NCI-H2227 treated with DMSO at 0.1 percent for 48 hours (cell line): ENCODE measurements around the gene ANTXR1.

Experiments
- DNase-seq: peaks from one replicate; lab custom pipeline; 2025; lab: John Stamatoyannopoulos, UW

ANTXR1 gene

GRCh38 chr2:69034122-69034521, 21.1 kb downstream of the ANTXR1 start:
- no peak for DNase-seq

DNA sequence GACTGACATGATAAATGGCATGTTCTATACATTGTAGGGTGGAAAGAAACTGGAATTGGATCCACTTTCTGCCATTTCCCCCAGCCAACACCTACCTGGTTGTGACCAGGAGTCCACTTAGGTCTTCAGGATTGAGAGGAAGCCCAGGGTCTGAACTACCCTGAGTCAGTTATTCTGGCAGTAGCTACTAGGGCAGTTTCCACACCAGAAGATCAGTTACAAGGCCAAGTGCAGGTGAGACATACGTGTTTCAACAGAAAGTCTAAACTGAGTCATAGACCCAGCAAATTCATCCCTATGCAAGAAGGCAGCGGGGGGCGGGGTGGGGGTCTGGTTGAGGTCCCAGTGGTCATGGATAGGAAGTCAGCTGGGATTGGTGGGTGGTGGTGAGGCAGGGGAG, 21.9 kb downstream of the ANTXR1 start:
- DNase-seq, result no peak

DNA sequence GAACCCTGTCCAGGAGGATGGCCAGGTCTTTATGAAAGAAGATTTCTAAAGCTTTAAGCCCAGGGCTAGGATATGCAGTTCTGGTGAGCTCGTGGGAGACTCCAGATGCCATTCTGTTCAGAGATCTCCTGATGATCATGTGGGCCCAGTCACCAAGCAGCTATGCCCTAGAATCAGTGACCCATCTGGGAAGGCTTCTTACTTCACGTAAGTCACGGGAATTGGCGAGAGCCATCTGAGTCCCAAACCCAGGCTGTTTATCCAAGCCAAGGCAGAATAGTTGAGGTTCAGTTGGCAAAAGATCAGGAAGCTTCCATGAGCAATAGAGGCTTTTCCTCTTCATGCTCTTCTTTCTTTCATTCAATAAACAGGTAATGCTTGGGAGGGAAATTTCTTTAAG, 23.9 kb downstream of the ANTXR1 start:
- DNase-seq, result no peak

- no peak for DNase-seq
Observed at GRCh38 chr2:69041214-69041613, 28.2 kb downstream of the ANTXR1 start.

DNA sequence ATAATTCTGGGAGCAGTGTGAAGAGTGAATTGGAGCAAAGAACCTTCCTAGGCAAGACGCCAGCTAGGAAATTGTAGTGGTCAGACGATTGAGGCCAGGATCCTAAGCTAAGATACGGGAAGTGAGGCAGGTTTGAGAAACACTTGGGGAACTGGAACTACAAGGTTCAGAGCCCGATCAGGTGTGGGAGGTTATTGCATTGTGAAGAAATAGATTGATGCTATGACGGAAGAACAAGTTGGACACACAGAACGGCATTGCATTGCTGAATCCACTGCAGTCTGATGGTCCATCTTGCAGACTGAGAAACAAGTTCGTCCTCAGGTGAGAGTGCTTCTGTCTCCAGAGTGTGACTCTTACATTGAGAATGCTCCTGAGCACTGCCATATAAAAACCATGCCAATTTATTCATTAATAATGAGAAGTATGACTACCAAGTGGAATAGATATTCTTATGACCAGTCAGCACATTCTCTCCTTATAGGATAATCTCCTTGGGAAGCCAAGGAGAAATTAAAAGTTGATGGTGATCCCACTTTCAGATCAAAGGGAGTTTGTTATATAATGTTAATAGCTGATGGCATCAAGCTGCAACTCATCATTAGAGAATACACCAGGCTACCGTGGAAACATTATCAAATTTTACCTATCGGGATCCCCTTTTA, 30.9 kb downstream of the ANTXR1 start:
- no peak for DNase-seq

GRCh38 chr2:69046221-69046662, 33.3 kb downstream of the ANTXR1 start:
- DNase-seq, result no peak

- no peak for DNase-seq
Observed at GRCh38 chr2:69047625-69048145, 34.7 kb downstream of the ANTXR1 start.

DNA sequence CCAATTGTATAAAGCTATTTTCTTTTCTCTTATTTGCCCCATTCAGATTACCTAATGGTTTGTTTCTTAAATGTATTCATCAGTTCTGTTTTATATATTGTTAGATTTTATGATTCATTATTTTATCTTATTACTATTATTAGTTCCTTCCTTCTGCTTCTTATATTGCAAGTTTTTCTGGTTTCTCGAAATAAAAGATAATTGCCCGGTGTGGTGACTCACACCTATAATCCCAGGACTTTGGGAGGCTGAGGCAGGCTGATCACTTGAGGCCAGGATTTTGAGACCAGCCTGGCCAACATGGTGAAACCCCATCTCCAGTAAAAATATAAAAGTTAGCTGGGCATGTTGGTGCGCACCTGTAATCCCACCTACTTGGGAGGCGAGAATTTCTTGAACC, 37.8 kb downstream of the ANTXR1 start:
- DNase-seq, result no peak

GRCh38 chr2:69053416-69053965, 40.5 kb downstream of the ANTXR1 start:
- DNase-seq, result no peak

DNA sequence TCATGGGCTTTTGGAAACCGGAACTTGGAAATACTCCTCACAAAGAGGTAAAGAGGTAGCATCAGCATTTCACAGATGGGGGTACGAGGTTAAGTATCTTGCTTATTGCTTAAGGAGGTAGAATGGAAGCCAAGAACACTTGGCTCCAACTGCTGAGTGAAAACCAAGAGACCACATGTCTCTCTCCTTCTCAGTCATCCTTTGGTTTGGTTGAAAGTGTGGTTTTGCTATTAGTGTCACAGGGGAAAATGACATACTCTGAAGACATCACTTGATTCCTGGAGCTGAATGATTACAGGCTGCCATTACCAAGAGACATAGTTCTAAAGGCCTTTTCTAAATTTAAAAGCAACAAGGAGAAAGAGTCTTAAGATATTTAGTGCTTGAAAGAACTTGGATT, 41.5 kb downstream of the ANTXR1 start:
- DNase-seq, result no peak

- DNase-seq, result no peak
Observed at GRCh38 chr2:69055688-69056470, 42.9 kb downstream of the ANTXR1 start.

DNA sequence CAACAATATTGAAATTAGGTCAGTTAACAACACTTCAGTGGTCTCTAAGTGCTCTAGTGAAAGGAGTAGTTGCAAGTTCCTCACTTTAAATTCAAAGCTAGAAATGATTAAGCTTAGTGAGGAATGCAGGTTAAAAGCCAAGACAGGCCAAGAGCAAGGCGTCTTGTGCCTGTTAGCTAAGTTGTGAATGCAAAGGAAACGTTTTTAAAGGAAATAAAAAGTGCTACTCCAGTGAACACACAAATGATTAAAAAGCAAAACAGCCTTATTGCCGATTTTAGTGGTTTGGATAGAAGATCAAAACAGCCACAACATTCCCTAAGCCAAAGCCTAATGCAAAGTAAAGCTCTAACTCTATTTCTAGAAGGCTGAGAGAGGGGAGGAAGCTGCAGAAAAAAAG, 44.7 kb downstream of the ANTXR1 start:
- no peak for DNase-seq

- no peak for DNase-seq
Observed at GRCh38 chr2:69059731-69060290, 46.8 kb downstream of the ANTXR1 start.

DNA sequence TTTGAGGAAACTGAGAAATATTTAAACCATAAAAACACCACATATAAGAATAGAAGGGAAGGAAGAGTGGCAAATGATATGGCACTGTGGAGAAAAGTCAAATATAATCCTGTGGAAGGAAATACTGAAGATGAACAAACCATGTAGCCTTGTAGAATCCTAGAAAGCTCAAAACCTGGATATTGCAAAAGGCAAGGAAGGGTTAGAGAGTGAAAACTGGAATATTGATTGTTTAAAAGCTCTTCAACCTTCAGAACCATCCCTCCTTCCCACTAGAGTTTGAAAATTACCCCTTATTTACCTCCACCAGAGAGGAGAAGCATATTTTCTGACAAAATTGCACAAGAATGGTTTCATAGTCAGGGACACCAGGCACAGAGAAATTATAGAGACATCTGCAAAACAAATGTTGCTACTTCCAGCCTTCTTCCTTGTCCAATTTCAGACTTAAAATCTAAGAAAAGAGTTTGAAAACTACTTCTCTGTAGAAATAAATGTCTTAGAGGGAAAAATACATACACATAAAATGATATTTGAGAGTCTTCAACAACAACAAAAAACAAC, 48.0 kb downstream of the ANTXR1 start:
- DNase-seq, result peak; percentile 59

DNA sequence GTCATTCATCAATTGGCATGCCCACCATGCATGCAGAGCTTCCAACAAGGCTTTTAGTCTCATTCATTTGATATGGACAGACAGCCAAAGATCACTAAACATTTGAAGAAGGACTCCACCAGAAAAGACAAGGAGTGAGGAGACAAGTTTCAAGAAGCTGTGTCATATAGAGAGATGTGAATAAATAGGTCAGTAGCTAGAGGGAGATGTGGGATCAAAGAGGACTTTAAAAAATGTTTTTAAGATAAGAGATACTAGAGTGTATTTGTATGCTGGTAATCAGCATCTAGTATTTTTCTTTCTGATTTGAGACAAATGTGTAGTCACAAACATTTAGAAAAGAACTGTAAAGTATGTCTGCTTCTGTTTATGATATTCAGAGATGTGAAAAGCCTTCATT, 48.5 kb downstream of the ANTXR1 start:
- DNase-seq, result no peak

DNA sequence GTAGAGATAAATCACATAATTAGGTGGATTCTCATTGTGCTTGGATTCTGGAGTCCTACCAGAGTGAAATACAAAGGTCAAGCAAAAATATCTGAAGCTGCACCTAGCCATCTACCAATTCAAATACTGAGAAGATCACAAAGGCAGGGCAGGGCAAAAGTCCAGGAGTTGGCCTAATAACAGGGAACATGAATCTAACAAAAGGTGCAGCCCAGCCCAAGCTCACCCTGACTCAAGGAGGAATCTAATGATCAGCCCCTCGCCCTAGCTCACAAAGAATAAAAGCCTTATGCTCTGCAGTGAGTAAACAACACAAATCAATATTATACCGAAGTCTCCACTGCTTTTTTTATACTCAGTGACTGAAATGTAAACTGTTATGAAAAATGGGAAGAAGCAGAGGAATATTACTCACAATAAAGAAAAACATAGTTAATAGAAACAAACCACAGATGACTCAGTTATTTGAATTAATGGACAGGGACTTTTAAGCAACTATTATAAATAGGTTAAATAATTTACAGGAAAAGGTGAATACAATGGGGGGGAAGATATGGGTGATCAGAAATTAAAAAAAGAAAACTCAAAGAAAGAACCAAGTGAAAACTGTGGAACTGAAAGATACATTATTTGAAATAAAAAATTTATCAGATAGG, 49.5 kb downstream of the ANTXR1 start:
- peak; percentile 87 for DNase-seq

DNA sequence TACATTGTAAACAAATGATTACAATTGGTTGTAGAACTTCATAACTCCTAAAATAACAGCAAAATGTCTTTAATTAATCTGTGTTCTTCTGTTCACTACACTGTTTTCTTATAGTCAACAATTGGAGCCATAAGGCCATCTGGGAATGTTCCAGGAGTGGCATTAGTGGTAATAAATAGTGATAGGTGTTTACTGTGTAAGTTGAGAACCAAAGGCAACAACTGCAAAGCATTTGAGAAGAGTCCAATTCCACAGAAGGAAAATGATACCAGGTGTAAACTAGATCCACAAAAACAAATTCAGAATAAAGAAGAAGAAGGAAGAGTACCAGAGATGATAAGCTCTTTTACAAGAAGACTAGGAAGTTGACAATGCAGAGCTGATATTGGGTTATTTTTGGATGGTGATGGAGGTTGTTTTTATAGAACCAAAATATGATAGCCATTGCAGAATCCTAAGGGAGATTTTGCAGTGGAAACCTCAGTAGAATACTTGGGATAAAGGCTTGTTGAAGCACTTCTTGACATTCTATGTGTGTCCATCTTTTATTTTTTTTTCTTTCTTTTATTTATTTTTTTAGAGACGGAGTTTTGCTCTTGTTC, 52.9 kb downstream of the ANTXR1 start:
- DNase-seq, result no peak

- DNase-seq, result no peak
Observed at GRCh38 chr2:69067026-69067630, 54.1 kb downstream of the ANTXR1 start.

DNA sequence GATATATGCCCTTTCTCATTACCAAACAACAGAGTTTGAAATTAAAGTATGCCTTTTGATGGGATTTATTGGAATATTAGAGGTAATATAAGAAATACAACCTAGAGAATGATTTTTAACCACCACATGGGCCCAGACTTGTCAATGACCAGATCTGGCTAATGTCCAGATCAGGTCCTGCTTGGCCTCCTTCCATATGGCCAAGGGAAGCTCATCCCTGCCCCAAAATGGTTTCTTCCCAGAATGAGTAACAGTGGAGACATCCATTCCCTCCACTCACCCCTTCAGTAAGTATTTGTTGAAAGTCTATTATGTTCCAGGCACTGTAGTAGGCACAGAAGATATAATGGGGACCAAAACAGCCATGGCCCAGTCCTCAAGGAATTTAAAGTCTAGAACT, 54.9 kb downstream of the ANTXR1 start:
- DNase-seq, result no peak

GRCh38 chr2:69070969-69071368, 58.0 kb downstream of the ANTXR1 start:
- no peak for DNase-seq

GRCh38 chr2:69073928-69074570, 61.1 kb downstream of the ANTXR1 start:
- no peak for DNase-seq
